BJ (cell line): ENCODE results near the gene CYGB. TPM values are rescaled to one million over a fixed set of nuclear protein-coding genes. Genes with fewer than 3 reads are reported as not detected.

Experiments used
- CTCF ChIA-PET: fragments of 350-600 bp; formaldehyde crosslinking; extraction: SDS; loops from one replicate; lab custom pipeline; 2021; ENCODE audit warnings: antibody characterized with exemption, inconsistent platforms; lab: Yijun Ruan, JAX
- POLR2A ChIA-PET: fragments of 300-600 bp; sonication (Branson Sonifier 250); formaldehyde crosslinking; extraction: SDS; loops from one replicate; lab custom pipeline; 2021; ENCODE audit warnings: antibody characterized with exemption; lab: Charles Lee
- DNase-seq: peaks from one replicate; pipeline ENCODE4 v3.0.0-alpha.2; 2011; ENCODE audit warnings: low read depth
- H3K27me3 ChIP-seq: 2 replicates; pipeline ENCODE4 v1.6.0; 2011; ENCODE audit warnings: low read length; ENCODE audit not compliant: control insufficient read depth, insufficient read depth
- H3K36me3 ChIP-seq: 2 replicates; pipeline ENCODE4 v1.5.1; 2011; ENCODE audit warnings: low read length; ENCODE audit not compliant: control insufficient read depth, insufficient read depth
- H3K4me3 ChIP-seq: 2 replicates; pipeline ENCODE4 v1.5.1; 2011; ENCODE audit warnings: low read depth, mild to moderate bottlenecking, control low read depth, low read length
- CTCF ChIP-seq: IDR thresholded peaks from 2 replicates; pipeline ENCODE4 v1.5.1; 2011; ENCODE audit warnings: low read depth, mild to moderate bottlenecking, control low read depth, inconsistent platforms, low read length, moderate library complexity; ENCODE audit not compliant: insufficient read depth
- polyA minus RNA-seq: library from RNA; depleted of rRNA, polyadenylated mRNA; stranded (reverse); fragments of >200 nt; gene quantifications from 2 replicates; pipeline ENCODE4 v1.2.3, GENCODE V29; 2011; rRNA and poly(A)+ RNA removed
- polyA plus RNA-seq: library from polyadenylated mRNA; depleted of rRNA; stranded (reverse); fragments of >200 nt; gene quantifications from 2 replicates; pipeline ENCODE4 v1.2.3, GENCODE V29; 2011; rRNA removed

Gene CYGB
- polyA plus RNA-seq (1.1 and 1.4 TPM in 2 replicates), polyA minus RNA-seq (0.10 and 0.95 TPM in 2 replicates)

GRCh38 chr17:76537578-76538280, at the start of gene CYGB:
TSS of gene CYGB (minus strand) at chr17:76537709. CDS start at chr17:76537542, 167 bp downstream.
- POLR2A ChIA-PET = no interaction called here
- CTCF ChIA-PET = interaction anchor here (0.7 to 3.2 kb wide), 5 partner anchors 10 to 171 kb away, joined by 3 to 22 read pairs (median 3); no protein-coding TSS in a partner anchor

DNA sequence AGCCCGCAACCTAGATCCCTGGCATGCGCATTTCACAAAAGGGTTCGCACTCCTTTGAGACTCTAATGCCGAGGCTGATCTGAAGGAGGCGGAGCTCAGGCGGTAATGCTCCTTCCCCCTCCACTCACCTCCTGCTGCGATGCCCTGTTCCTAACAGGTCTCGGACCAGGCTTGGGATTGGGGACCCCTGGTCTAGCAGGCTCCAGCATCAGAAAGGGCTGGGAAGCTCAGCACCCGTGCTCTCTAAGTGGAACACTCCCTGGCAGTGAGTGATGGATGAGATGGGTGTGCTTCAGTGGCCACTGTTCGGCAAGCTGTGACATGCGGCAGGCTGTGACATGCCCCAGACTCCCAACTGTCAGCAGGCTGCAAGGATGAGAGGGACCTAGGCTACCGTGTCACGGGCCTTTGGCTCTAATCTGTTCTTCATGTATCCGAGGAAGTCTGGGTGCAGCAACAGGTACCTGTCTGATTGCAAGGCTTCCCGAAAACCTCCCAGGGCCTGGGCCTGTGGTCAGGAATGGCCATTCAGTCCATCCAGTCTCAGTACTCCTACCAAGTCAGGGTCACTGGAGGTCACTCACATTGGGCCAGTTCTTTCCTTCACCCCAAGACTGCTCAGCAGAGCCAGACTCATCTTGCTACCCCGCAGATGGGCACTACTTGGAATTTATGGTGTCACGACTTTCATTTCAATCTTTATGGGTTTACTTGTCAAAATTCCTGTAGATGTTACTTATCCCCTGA, 49.4 kb upstream of the CYGB start:
- POLR2A ChIA-PET = no interaction called here
- Histone ChIP-seq H3K36me3 (no peaks in the 10 kb centered on the region), H3K4me3 (no peak overlapping the region), H3K27me3 (peaks cover 13% of the 10 kb centered on the region)
- no peak for TF ChIP-seq CTCF
- CTCF ChIA-PET = interaction anchor here (0.8 to 1.9 kb wide), 6 partner anchors 30 to 94 kb away, joined by 3 to 8 read pairs (median 4); no protein-coding TSS in a partner anchor
- DNase-seq = no peak

More at GRCh38 chr17:76537578-76538280, at the start of gene CYGB:
- DNase-seq = no peak
- Histone ChIP-seq H3K4me3 (peak within 1 kb of the TSS; percentile 34), H3K36me3 (no peaks in the 10 kb centered on the region), H3K27me3 (peaks cover 15% of the 10 kb centered on the region)
- TF ChIP-seq CTCF = no peak

GRCh38 chr17:76585649-76586593, 48.4 kb upstream of the CYGB start, which contains the start of gene ST6GALNAC2:
TSS of gene ST6GALNAC2 (minus strand) at chr17:76585860. CDS start at chr17:76585808, 52 bp downstream.
- ChIA-PET CTCF (interaction anchor here (0.6 to 1.9 kb wide), 9 partner anchors 11 to 188 kb away, joined by 3 to 8 read pairs (median 3); no protein-coding TSS in a partner anchor), POLR2A (interaction anchor here (0.7 kb wide), 1 partner anchor 32 kb away, joined by 7 read pairs; no protein-coding TSS in a partner anchor)
- no peak for DNase-seq
- peak; percentile 35 for TF ChIP-seq CTCF
- Histone ChIP-seq H3K4me3 (peak within 1 kb of the TSS; percentile 46), H3K36me3 (no peaks in the 10 kb centered on the region), H3K27me3 (peaks cover 13% of the 10 kb centered on the region)

DNA sequence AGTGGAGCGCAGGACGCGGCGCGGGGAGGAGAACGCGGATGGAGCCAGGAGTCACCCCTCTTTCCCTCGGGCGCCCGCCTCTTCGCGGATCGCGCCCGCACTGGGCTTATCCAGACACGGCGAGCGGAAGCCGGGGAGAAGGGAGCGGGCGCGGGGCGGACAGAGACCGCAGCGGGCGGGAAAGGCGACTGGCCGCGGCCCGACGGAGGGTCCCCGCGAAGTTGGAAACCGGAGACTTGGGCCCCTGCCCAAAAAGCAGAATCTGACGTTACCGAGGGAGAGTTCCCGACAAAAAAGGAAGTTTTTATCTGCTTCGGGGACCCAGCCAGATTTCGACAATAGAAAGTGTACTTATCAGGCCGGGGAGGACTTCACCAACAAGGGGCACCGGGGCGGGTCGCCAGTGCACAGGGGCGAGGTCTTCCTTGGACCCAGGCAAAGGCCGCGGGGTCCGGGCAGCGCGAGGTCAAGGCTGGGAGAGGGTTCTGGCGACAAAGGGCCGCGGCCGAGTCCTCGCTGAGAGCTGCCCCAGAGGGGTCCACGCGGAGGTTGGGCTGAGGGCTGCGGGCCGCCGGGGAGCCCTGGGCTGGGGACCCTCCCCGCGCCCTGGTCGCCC, 47.6 kb upstream of the CYGB start:
- TF ChIP-seq CTCF = no peak
- no peak for DNase-seq
- Histone ChIP-seq H3K36me3 (no peaks in the 10 kb centered on the region), H3K4me3 (peak overlapping the region; percentile 46), H3K27me3 (peaks cover 13% of the 10 kb centered on the region)
- POLR2A ChIA-PET = no interaction called here
- CTCF ChIA-PET = interaction anchor here (1.2 to 1.9 kb wide), 4 partner anchors 12 to 62 kb away, joined by 3 to 8 read pairs (median 4); no protein-coding TSS in a partner anchor
